C4-2B (cell line): Measurements from ENCODE around the gene TNFRSF1B.

Source experiments
- CTCF ChIP-seq: fragments of 450-650 bp; conservative IDR thresholded peaks from 2 replicates; pipeline ENCODE4 v1.5.1; 2017; ENCODE audit warnings: mild to moderate bottlenecking
- ZFX ChIP-seq: fragments of 450-650 bp; IDR thresholded peaks from 2 replicates; pipeline ENCODE4 v1.6.1; 2017

- no peak for TF ChIP-seq CTCF
- no peak for TF ChIP-seq ZFX
Observed at GRCh38 chr1:12179676-12180075, 12.9 kb downstream of the TNFRSF1B start.
